OCI-LY1 (cell line): ENCODE results near the gene IFNAR2.
A peak's percentile ranks its signal among the peaks of the same experiment; 100 is the strongest.

Source experiments
- H2AFZ ChIP-seq: fragments of 200-600 bp; sonication (generic), shearing (Covaris generic); 2 replicates; pipeline ENCODE4 v1.6.0; 2014; ENCODE audit warnings: antibody characterized with exemption, mild to moderate bottlenecking, low read length
- H3F3A ChIP-seq: fragments of 200-600 bp; sonication (generic), shearing (Covaris generic); 2 replicates; pipeline ENCODE4 v1.6.0; 2014; ENCODE audit warnings: mild to moderate bottlenecking, antibody characterized with exemption, low read length, moderate library complexity; ENCODE audit not compliant: insufficient read depth
- H3K27ac ChIP-seq: fragments of 200-600 bp; sonication (generic); 2 replicates; pipeline ENCODE4 v1.5.1; 2014; ENCODE audit warnings: low read length, mixed run types, mild to moderate bottlenecking, low read depth; ENCODE audit not compliant: poor library complexity, severe bottlenecking
- H3K27me3 ChIP-seq: fragments of 200-600 bp; sonication (generic); 2 replicates; pipeline ENCODE4 v1.6.0; 2014; ENCODE audit warnings: antibody characterized with exemption, mild to moderate bottlenecking, low read length, moderate library complexity; ENCODE audit not compliant: insufficient read depth
- H3K36me3 ChIP-seq: fragments of 200-600 bp; sonication (generic); 2 replicates; pipeline ENCODE4 v1.6.1; 2014; ENCODE audit warnings: mild to moderate bottlenecking, antibody characterized with exemption, low read length, moderate library complexity, mixed read lengths; ENCODE audit not compliant: insufficient read depth
- H3K4me1 ChIP-seq: fragments of 200-600 bp; sonication (generic); 2 replicates; pipeline ENCODE4 v1.5.1; 2014; ENCODE audit warnings: mild to moderate bottlenecking, low read length, moderate library complexity; ENCODE audit not compliant: insufficient read depth, severe bottlenecking
- H3K4me2 ChIP-seq: fragments of 200-600 bp; sonication (generic), shearing (Covaris generic); 2 replicates; pipeline ENCODE4 v1.6.1; 2014; ENCODE audit warnings: low read length
- H3K4me3 ChIP-seq: fragments of 200-600 bp; sonication (generic); 2 replicates; pipeline ENCODE4 v1.5.1; 2014; ENCODE audit warnings: low read length, low read depth, mild to moderate bottlenecking, mixed read lengths; ENCODE audit not compliant: poor library complexity, severe bottlenecking
- H3K79me2 ChIP-seq: fragments of 200-600 bp; shearing (Covaris generic); 2 replicates; pipeline ENCODE4 v1.6.1; 2016; ENCODE audit warnings: mixed run types, low read length, mixed read lengths; ENCODE audit not compliant: insufficient read depth
- H3K9ac ChIP-seq: fragments of 200-600 bp; sonication (generic), shearing (Covaris generic); 2 replicates; pipeline ENCODE4 v1.6.1; 2014; ENCODE audit warnings: mild to moderate bottlenecking, low read length, mixed read lengths
- H3K9me2 ChIP-seq: fragments of 200-600 bp; sonication (generic), shearing (Covaris generic); 2 replicates; pipeline ENCODE4 v1.6.1; 2014; ENCODE audit warnings: low read depth, mild to moderate bottlenecking, low read length, mixed read lengths
- H3K9me3 ChIP-seq: fragments of 200-600 bp; shearing (Covaris generic); 2 replicates; pipeline ENCODE4 v1.6.1; 2014; ENCODE audit warnings: low read length, mixed read lengths
- H4K20me1 ChIP-seq: fragments of 200-600 bp; sonication (generic), shearing (Covaris generic); 2 replicates; pipeline ENCODE4 v1.6.0; 2016; ENCODE audit warnings: mild to moderate bottlenecking, low read length; ENCODE audit not compliant: insufficient read depth
- CTCF ChIP-seq: fragments of 200-600 bp; sonication (generic), shearing (Covaris generic); IDR thresholded peaks from 2 replicates; pipeline ENCODE4 v1.5.1; 2017; ENCODE audit warnings: mild to moderate bottlenecking, antibody characterized with exemption, low read length, moderate library complexity, mixed read lengths
- EZH2 ChIP-seq: fragments of 200-600 bp; sonication (generic), shearing (Covaris generic); IDR thresholded peaks from 2 replicates; pipeline ENCODE4 v1.8.0; 2017; ENCODE audit warnings: borderline replicate concordance, mixed run types, mild to moderate bottlenecking, antibody characterized with exemption, low read length, moderate library complexity, mixed read lengths

The IFNAR2 gene

DNA sequence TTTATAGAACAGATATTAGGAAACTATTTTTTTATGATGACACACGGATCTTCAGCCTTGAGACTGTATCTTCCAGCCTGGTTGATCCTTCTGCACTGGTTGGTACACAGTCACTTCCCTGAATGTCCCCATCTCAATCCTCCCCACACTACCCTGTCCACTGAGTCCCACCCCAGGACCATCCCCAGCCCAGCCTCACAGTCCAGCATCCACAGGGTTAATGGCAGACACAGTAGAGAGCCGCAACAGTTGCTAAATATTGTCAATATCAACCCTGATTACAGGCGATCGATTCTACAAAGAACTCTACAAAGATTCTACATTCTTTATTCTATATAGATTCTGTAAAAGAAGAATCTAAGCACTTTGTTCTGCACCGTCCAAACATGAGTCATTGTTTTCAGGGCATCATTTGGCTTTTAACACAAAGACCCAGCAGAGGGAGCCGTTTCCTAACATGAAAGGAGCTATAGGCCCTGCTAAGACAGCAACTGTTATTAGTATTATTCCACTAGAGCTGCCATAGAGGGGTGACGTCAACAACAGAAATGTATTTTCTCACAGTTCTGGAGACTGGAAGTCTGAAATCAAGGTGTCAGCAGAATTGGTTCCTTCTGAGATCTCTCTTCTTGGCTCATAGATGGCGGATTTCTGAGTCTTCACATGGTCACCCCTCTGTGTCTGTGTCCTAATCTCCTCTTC, 30.1 kb upstream of the IFNAR2 start:
- H4K20me1 ChIP-seq, result no peaks in the 10 kb centered on the region
- H3K27ac ChIP-seq, result no peak overlapping the region
- no peaks in the 10 kb centered on the region for H3K36me3 ChIP-seq
- no peak overlapping the region for H3K4me3 ChIP-seq
- no peaks in the 10 kb centered on the region for H3K79me2 ChIP-seq
- H3K9me3 ChIP-seq, result no peaks in the 10 kb centered on the region
- no peaks in the 10 kb centered on the region for H3K27me3 ChIP-seq
- H3K9me2 ChIP-seq, result no peaks in the 10 kb centered on the region
- TF ChIP-seq CTCF (peak; percentile 89), EZH2 (no peak)
- H3K4me2 ChIP-seq, result no peak overlapping the region
- no peaks in the 10 kb centered on the region for H3F3A ChIP-seq
- H2AFZ ChIP-seq, result no peak overlapping the region
- H3K9ac ChIP-seq, result no peak overlapping the region
- H3K4me1 ChIP-seq, result peaks cover 32% of the 10 kb centered on the region

DNA sequence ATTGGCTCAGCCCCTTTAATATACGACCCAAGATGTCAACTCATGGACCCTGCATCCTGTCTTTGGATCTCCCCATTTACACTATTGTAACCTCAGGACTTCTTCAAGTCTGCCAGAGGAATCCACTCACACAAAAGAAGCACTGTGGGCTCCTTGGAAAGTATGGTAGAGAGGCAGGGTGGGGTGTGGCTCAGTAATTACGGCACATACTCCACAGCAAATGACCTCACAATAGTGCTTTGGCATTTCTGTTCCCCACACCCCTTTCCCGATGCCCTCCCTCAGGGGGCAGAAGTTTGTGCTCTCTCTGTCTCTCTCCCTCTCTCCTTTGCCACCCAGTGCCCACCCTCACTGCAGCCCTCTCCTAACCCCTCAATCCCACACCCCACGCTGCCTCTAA, 27.8 kb upstream of the IFNAR2 start:
- TF ChIP-seq CTCF (no peak), EZH2 (no peak)
- no peaks in the 10 kb centered on the region for H3K79me2 ChIP-seq
- H3K9me2 ChIP-seq, result no peaks in the 10 kb centered on the region
- H3F3A ChIP-seq, result no peaks in the 10 kb centered on the region
- H3K4me1 ChIP-seq, result peaks cover 48% of the 10 kb centered on the region
- H3K4me2 ChIP-seq, result no peak overlapping the region
- H3K9me3 ChIP-seq, result no peaks in the 10 kb centered on the region
- H4K20me1 ChIP-seq, result no peaks in the 10 kb centered on the region
- no peaks in the 10 kb centered on the region for H3K36me3 ChIP-seq
- H3K27me3 ChIP-seq, result no peaks in the 10 kb centered on the region
- no peak overlapping the region for H2AFZ ChIP-seq
- no peak overlapping the region for H3K4me3 ChIP-seq
- H3K9ac ChIP-seq, result no peak overlapping the region
- no peak overlapping the region for H3K27ac ChIP-seq

DNA sequence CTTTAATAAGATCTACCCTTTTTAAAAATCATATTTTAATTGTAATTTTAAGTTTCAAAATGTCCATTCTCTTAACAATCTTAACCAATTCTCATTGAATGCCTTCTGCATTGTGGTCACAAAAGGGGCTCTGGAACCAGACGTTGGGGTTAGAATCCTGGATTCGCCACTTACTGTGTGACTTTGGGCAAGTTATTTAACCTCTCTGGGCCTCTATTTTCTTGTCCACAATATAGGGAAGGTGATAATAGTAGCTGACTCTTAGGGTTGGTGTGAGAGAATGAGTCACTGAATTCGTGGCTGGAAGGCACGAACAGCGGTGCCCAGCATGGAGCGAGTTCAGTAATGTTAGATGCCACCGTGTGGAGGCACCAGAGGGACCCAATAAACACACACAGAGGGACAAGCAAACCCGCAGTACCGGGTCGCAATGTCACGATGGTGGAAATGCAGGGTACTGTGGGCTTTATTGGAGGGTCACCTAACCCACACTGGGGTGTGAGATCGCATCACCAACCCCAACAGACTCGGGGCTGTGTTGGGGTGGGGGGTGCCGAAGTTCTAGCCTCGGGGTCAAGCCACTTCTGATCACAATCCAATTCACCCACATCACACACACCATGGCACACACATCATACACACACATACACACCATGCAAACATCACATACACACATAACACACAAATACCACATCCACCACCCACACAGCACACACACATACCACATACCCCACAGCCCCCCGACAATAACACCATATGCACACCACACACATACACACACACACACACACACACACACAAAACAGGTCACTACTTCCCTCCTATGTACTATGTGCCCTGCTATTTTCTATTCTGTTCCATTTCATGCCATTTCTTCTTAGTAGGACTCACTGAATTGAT, 27.0 kb upstream of the IFNAR2 start:
- H3K4me3 ChIP-seq, result no peak overlapping the region
- no peaks in the 10 kb centered on the region for H3K9me2 ChIP-seq
- H3F3A ChIP-seq, result no peaks in the 10 kb centered on the region
- H3K4me2 ChIP-seq, result peak overlapping the region; percentile 4; the same call in 1 of the 2 replicates
- H3K4me1 ChIP-seq, result peaks cover 56% of the 10 kb centered on the region
- H3K27ac ChIP-seq, result peak overlapping the region; percentile 93
- TF ChIP-seq CTCF (peak; percentile 39; the same call in 1 of the 2 replicates), EZH2 (no peak)
- H4K20me1 ChIP-seq, result no peaks in the 10 kb centered on the region
- no peaks in the 10 kb centered on the region for H3K36me3 ChIP-seq
- no peaks in the 10 kb centered on the region for H3K9me3 ChIP-seq
- H3K27me3 ChIP-seq, result no peaks in the 10 kb centered on the region
- no peak overlapping the region for H2AFZ ChIP-seq
- H3K79me2 ChIP-seq, result no peaks in the 10 kb centered on the region
- peak overlapping the region; percentile 21; the same call in 1 of the 2 replicates for H3K9ac ChIP-seq
